ENCODE results near the gene CDH7.

The CDH7 gene

DNA sequence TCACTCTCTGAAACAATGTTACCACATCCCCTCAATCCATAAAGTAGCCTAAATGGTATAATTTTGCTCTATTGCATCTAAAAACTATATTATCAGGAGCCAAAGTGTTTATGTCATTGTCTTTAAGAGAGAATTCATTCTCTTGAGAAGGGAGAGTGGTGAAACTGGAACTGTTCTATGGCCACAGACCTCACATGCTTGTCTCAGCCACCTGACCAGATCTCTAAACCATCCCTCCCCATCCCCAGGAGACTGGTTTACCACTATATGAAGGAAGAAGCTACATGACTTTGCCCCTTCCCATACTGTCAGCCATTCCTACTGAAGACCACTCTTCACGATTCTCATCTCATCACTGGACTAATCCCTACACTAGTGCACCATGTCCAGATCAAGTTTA is 9.6 kb downstream of the CDH7 start:
- Histone ChIP-seq H3K14ac (ENCODE audit: low read length in 2 of 2) (no peak overlapping the region), H3K27me3 (ENCODE audit: control insufficient read depth in 1 of 2, insufficient read depth in 1 of 2, low read length in 2 of 2) (no peaks in the 10 kb centered on the region), H3K9me3 (ENCODE audit: control insufficient read depth, low read length) (no peaks in the 10 kb centered on the region), H3K4ac (ENCODE audit: low read depth in 1 of 2, low read length in 2 of 2) (no peak overlapping the region), H2AK5ac (ENCODE audit: low read length, severe bottlenecking) (no peak overlapping the region), H3K9ac (ENCODE audit: low read length) (no peak overlapping the region), H2BK5ac (ENCODE audit: low read depth, low read length, poor library complexity, severe bottlenecking) (no peak overlapping the region), H2BK120ac (ENCODE audit: low read depth, low read length) (no peak overlapping the region), H2BK15ac (ENCODE audit: low read depth, poor library complexity, severe bottlenecking) (no peak overlapping the region), H3K79me1 (replicated peaks; ENCODE audit: low read length, poor library complexity, severe bottlenecking) (no peaks in the 10 kb centered on the region), H4K91ac (ENCODE audit: low read length) (no peak overlapping the region), H3K36me3 (ENCODE audit: control insufficient read depth in 1 of 2, insufficient read depth in 2 of 2, low read depth in 1 of 2, low read length in 2 of 2) (no peaks in the 10 kb centered on the region), H2BK12ac (ENCODE audit: low read length in 2 of 2) (no peak overlapping the region), H3K4me2 (ENCODE audit: low read length, poor library complexity, severe bottlenecking) (no peak overlapping the region), H3K23ac (ENCODE audit: low read length in 2 of 2) (no peak overlapping the region), H3K27ac (ENCODE audit: low read length, poor library complexity, severe bottlenecking) (no peak overlapping the region), H4K8ac (ENCODE audit: low read length) (no peak overlapping the region), H3K18ac (ENCODE audit: low read depth in 1 of 2, low read length in 2 of 2) (no peak overlapping the region), H3K4me3 (ENCODE audit: insufficient read depth in 1 of 2, low read depth in 1 of 2, low read length in 2 of 2) (no peak overlapping the region), H2AFZ (ENCODE audit: low read depth, low read length) (no peak overlapping the region), H3K4me1 (ENCODE audit: control insufficient read depth, insufficient read depth, low read depth, low read length) (no peaks in the 10 kb centered on the region)
- DNase-seq = no peak
- WGBS = 76% methylated on average over 1 of the region's 1 CpG

DNA sequence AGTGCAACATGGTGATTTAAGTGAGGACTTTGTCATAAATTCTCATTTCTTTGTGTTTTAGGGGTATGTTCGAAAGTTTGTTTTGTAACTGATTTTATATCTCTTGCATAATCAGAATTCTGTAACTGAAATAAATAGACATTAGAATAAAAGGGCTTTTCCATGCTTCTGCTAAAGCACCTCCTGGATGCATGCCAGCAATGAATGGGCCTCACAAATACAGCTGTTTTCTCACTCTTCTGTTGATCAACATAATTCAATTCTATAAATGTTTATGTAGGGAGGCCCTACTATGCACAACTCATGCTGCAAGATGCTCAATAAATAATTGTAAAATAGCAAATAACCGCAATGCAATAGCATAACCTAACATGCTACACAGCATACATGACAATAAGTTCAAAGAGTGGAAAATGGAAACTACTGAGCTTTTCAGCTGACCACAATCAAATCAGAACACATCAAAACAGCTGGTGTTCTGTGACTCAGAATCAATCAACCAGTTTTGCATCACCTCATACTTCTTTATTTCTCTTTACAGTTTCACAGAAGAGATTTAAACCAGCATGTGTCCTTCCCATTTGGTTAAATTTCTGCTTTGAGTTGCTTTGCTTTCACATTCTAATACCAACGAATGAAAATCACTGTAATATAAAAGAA is 11.0 kb downstream of the CDH7 start:
- Histone ChIP-seq H3K18ac (ENCODE audit: low read depth in 1 of 2, low read length in 2 of 2) (no peak overlapping the region), H3K9ac (ENCODE audit: low read length) (no peak overlapping the region)

GRCh38 chr18:65762556-65762955 is 11.7 kb downstream of the CDH7 start:
- 75% methylated on average over 2 of the region's 2 CpGs for WGBS
- Histone ChIP-seq H2AFZ (ENCODE audit: low read depth, low read length) (no peak overlapping the region), H3K14ac (ENCODE audit: low read length in 2 of 2) (no peak overlapping the region), H3K27ac (ENCODE audit: low read length, poor library complexity, severe bottlenecking) (no peak overlapping the region), H3K79me1 (replicated peaks; ENCODE audit: low read length, poor library complexity, severe bottlenecking) (no peaks in the 10 kb centered on the region), H2BK12ac (ENCODE audit: low read length in 2 of 2) (no peak overlapping the region), H3K36me3 (ENCODE audit: control insufficient read depth in 1 of 2, insufficient read depth in 2 of 2, low read depth in 1 of 2, low read length in 2 of 2) (no peaks in the 10 kb centered on the region), H3K9me3 (ENCODE audit: control insufficient read depth, low read length) (no peaks in the 10 kb centered on the region), H3K4me3 (ENCODE audit: insufficient read depth in 1 of 2, low read depth in 1 of 2, low read length in 2 of 2) (no peak overlapping the region), H2AK5ac (ENCODE audit: low read length, severe bottlenecking) (no peak overlapping the region), H3K9ac (ENCODE audit: low read length) (no peak overlapping the region), H3K4ac (ENCODE audit: low read depth in 1 of 2, low read length in 2 of 2) (no peak overlapping the region), H3K23ac (ENCODE audit: low read length in 2 of 2) (no peak overlapping the region), H2BK5ac (ENCODE audit: low read depth, low read length, poor library complexity, severe bottlenecking) (no peak overlapping the region), H4K91ac (ENCODE audit: low read length) (no peak overlapping the region), H3K18ac (ENCODE audit: low read depth in 1 of 2, low read length in 2 of 2) (no peak overlapping the region), H4K8ac (ENCODE audit: low read length) (no peak overlapping the region), H2BK120ac (ENCODE audit: low read depth, low read length) (no peak overlapping the region), H3K4me2 (ENCODE audit: low read length, poor library complexity, severe bottlenecking) (no peak overlapping the region), H2BK15ac (ENCODE audit: low read depth, poor library complexity, severe bottlenecking) (no peak overlapping the region), H3K27me3 (ENCODE audit: control insufficient read depth in 1 of 2, insufficient read depth in 1 of 2, low read length in 2 of 2) (no peaks in the 10 kb centered on the region), H3K4me1 (ENCODE audit: control insufficient read depth, insufficient read depth, low read depth, low read length) (no peaks in the 10 kb centered on the region)
- no peak for DNase-seq

More for the DNA sequence above, 11.0 kb downstream of the CDH7 start:
- H3K9me3 ChIP-seq (ENCODE audit: control insufficient read depth, low read length) = no peaks in the 10 kb centered on the region
- H2AK5ac ChIP-seq (ENCODE audit: low read length, severe bottlenecking) = no peak overlapping the region
- H3K4me1 ChIP-seq (ENCODE audit: control insufficient read depth, insufficient read depth, low read depth, low read length) = no peaks in the 10 kb centered on the region
- H3K27ac ChIP-seq (ENCODE audit: low read length, poor library complexity, severe bottlenecking) = no peak overlapping the region
- no peak overlapping the region for H2BK12ac ChIP-seq (ENCODE audit: low read length in 2 of 2)
- H2BK5ac ChIP-seq (ENCODE audit: low read depth, low read length, poor library complexity, severe bottlenecking) = no peak overlapping the region
- H3K23ac ChIP-seq (ENCODE audit: low read length in 2 of 2) = no peak overlapping the region
- no peak overlapping the region for H2BK15ac ChIP-seq (ENCODE audit: low read depth, poor library complexity, severe bottlenecking)
- no peak overlapping the region for H3K4me2 ChIP-seq (ENCODE audit: low read length, poor library complexity, severe bottlenecking)
- H3K27me3 ChIP-seq (ENCODE audit: control insufficient read depth in 1 of 2, insufficient read depth in 1 of 2, low read length in 2 of 2) = no peaks in the 10 kb centered on the region
- H2AFZ ChIP-seq (ENCODE audit: low read depth, low read length) = no peak overlapping the region
- H4K91ac ChIP-seq (ENCODE audit: low read length) = no peak overlapping the region
- no peak for DNase-seq
- H3K36me3 ChIP-seq (ENCODE audit: control insufficient read depth in 1 of 2, insufficient read depth in 2 of 2, low read depth in 1 of 2, low read length in 2 of 2) = no peaks in the 10 kb centered on the region
- H2BK120ac ChIP-seq (ENCODE audit: low read depth, low read length) = no peak overlapping the region
- H3K14ac ChIP-seq (ENCODE audit: low read length in 2 of 2) = no peak overlapping the region
- no peaks in the 10 kb centered on the region for H3K79me1 ChIP-seq (replicated peaks; ENCODE audit: low read length, poor library complexity, severe bottlenecking)
- no peak overlapping the region for H3K4ac ChIP-seq (ENCODE audit: low read depth in 1 of 2, low read length in 2 of 2)
- H3K4me3 ChIP-seq (ENCODE audit: insufficient read depth in 1 of 2, low read depth in 1 of 2, low read length in 2 of 2) = no peak overlapping the region
- no peak overlapping the region for H4K8ac ChIP-seq (ENCODE audit: low read length)
- 98% methylated on average over 1 of the region's 3 CpGs for WGBS

DNA sequence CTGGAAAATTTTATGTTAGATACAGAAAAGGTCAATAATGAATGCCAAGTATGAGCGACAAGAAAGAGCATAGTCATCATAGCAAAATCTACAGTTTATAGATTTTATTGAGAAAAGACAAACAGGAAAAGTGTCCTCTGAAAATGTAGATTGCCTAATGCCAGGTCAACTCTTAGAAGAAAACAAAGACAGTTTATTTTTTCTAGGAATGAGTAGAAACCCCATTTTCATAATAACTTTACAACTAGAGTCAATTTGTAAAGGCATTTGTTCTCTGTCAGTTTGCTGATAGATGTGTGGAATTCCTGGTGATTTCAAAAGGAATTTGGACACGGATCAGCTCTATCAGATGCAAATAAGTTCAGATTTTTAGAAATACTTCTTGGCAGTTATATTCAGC is 16.6 kb downstream of the CDH7 start:
- Histone ChIP-seq H3K36me3 (ENCODE audit: control insufficient read depth in 1 of 2, insufficient read depth in 2 of 2, low read depth in 1 of 2, low read length in 2 of 2) (no peaks in the 10 kb centered on the region), H2AK5ac (ENCODE audit: low read length, severe bottlenecking) (no peak overlapping the region)

More for the DNA sequence above, 16.6 kb downstream of the CDH7 start:
- no peaks in the 10 kb centered on the region for H3K4me1 ChIP-seq (ENCODE audit: control insufficient read depth, insufficient read depth, low read depth, low read length)
- H2BK12ac ChIP-seq (ENCODE audit: low read length in 2 of 2) = no peak overlapping the region
- H4K8ac ChIP-seq (ENCODE audit: low read length) = no peak overlapping the region
- H2AFZ ChIP-seq (ENCODE audit: low read depth, low read length) = no peak overlapping the region
- H3K14ac ChIP-seq (ENCODE audit: low read length in 2 of 2) = no peak overlapping the region
- H2BK15ac ChIP-seq (ENCODE audit: low read depth, poor library complexity, severe bottlenecking) = no peak overlapping the region
- H3K18ac ChIP-seq (ENCODE audit: low read depth in 1 of 2, low read length in 2 of 2) = no peak overlapping the region
- no peaks in the 10 kb centered on the region for H3K27me3 ChIP-seq (ENCODE audit: control insufficient read depth in 1 of 2, insufficient read depth in 1 of 2, low read length in 2 of 2)
- no peak overlapping the region for H2BK5ac ChIP-seq (ENCODE audit: low read depth, low read length, poor library complexity, severe bottlenecking)
- H2BK120ac ChIP-seq (ENCODE audit: low read depth, low read length) = no peak overlapping the region
- H3K23ac ChIP-seq (ENCODE audit: low read length in 2 of 2) = no peak overlapping the region
- DNase-seq = no peak
- WGBS = no CpG with 5 or more reads among the region's 2 CpGs
- no peaks in the 10 kb centered on the region for H3K9me3 ChIP-seq (ENCODE audit: control insufficient read depth, low read length)
- no peak overlapping the region for H3K4me2 ChIP-seq (ENCODE audit: low read length, poor library complexity, severe bottlenecking)
- no peak overlapping the region for H4K91ac ChIP-seq (ENCODE audit: low read length)
- no peaks in the 10 kb centered on the region for H3K79me1 ChIP-seq (replicated peaks; ENCODE audit: low read length, poor library complexity, severe bottlenecking)
- no peak overlapping the region for H3K9ac ChIP-seq (ENCODE audit: low read length)
- H3K27ac ChIP-seq (ENCODE audit: low read length, poor library complexity, severe bottlenecking) = no peak overlapping the region
- no peak overlapping the region for H3K4ac ChIP-seq (ENCODE audit: low read depth in 1 of 2, low read length in 2 of 2)
- H3K4me3 ChIP-seq (ENCODE audit: insufficient read depth in 1 of 2, low read depth in 1 of 2, low read length in 2 of 2) = no peak overlapping the region

Data from mesenchymal stem cell (in vitro differentiated cells and primary cell).